ENCODE data around the gene SLC15A3. TPM values are rescaled to one million over a fixed set of nuclear protein-coding genes. Genes with fewer than 3 reads are reported as not detected.

The SLC15A3 gene
- total and polyA plus RNA-seq, 8 donors = 2.0 to 25.3 (median 6.1) TPM

DNA sequence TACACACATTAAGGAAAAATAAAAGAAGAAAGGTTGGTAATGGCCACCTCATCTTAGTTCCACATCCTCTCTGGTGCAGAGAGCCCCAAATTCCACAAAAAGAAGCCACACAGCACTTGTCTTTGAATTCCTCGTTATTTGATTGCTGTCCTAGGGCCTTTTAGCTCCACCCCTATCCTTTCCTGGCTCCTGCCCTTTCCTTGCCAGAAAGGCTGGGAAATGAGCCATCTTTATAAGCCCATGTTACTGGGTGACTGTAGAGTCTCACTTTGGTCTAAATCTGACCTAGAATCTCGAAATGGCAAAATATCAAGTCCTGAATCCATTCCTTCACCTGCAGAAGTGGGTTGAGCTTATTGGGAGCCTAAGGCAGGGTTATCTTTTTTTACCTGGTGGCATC, 32.0 kb downstream of the SLC15A3 start:
- H3K27ac ChIP-seq = no peak overlapping the region
- H3K9me3 ChIP-seq = no peaks in the 10 kb centered on the region
- no peak for TF ChIP-seq CTCF (IDR thresholded peaks at IDR 0.05)
- WGBS, 2 donors = 58 to 69% methylated on average over 2 of the region's 2 CpGs
- FAIRE-seq (no peak), ATAC-seq (no peak), DNase-seq (no peak)
- H3K4me1 ChIP-seq = peaks cover 3 to 11% (median 9%) of the 10 kb centered on the region in 3 donors
- no peak overlapping the region for H3K4me3 ChIP-seq
- peaks cover 0 to 26% (median 9%) of the 10 kb centered on the region in 3 donors for H3K36me3 ChIP-seq
- no peaks in the 10 kb centered on the region for H3K27me3 ChIP-seq
- intact Hi-C loops (cut with DNase I) = no loop called here

GRCh38 chr11:60919320-60919719, 32.7 kb downstream of the SLC15A3 start:
- WGBS, 2 donors = 94 to 95% methylated on average over 1 of the region's 1 CpG
- H3K9me3 ChIP-seq = no peaks in the 10 kb centered on the region
- no peak for ATAC-seq
- no peak for FAIRE-seq
- intact Hi-C loops (cut with DNase I) = no loop called here
- H3K36me3 ChIP-seq = peaks cover 0 to 26% (median 9%) of the 10 kb centered on the region in 3 donors
- no peaks in the 10 kb centered on the region for H3K27me3 ChIP-seq
- no peak overlapping the region for H3K27ac ChIP-seq
- no peak for TF ChIP-seq CTCF (IDR thresholded peaks at IDR 0.05)
- no peak overlapping the region for H3K4me3 ChIP-seq
- DNase-seq = no peak
- H3K4me1 ChIP-seq = peaks cover 0 to 9% (median 9%) of the 10 kb centered on the region in 3 donors

- TF ChIP-seq CTCF (IDR thresholded peaks at IDR 0.05) = no peak
- 67 to 72% methylated on average over 2 of the region's 2 CpGs for WGBS, 2 donors
These were observed 33.1 kb downstream of the SLC15A3 start for GRCh38 chr11:60918939-60919265.

DNA sequence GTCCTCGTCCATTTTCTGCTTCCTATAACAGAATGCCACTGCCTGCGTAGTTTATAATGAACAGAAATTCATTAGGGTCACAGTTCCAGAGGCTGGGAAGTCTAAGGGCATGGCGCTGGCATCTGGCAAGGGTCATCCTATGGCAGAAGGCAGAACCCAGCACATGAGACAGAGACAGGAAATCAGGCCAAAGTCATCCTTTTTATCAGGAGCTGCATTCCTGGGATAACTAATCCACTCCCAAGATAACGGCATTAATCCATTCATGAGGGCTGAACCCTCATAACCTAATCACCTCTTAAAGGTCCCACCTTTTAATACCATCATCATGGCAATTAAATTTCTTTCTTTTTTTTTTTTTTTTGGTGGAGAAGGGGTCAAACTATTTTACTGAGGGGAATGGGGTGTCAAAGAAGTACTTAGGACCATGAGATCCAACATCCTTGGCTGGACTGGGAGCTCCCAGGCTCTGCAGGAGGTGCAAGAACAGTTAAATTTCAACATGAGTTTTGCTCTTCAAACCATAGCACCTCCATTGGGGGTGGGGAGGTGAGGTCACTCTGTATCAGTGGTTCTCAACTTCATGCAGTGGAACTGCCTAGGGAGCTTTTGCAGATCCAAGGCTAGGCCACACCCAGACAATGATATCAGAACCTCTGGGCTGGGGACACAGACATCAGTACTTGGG, 33.6 kb downstream of the SLC15A3 start:
- H3K27me3 ChIP-seq = no peaks in the 10 kb centered on the region
- FAIRE-seq (no peak), DNase-seq (no peak), ATAC-seq (no peak)
- intact Hi-C loops (cut with DNase I) = no loop called here
- TF ChIP-seq CTCF (IDR thresholded peaks at IDR 0.05) = no peak
- no peak overlapping the region for H3K4me3 ChIP-seq
- no peaks in the 10 kb centered on the region for H3K9me3 ChIP-seq
- H3K36me3 ChIP-seq = peaks cover 0 to 26% (median 9%) of the 10 kb centered on the region in 3 donors
- WGBS, 2 donors = 87 to 91% methylated on average over 4 of the region's 4 CpGs
- peaks cover 0 to 9% (median 9%) of the 10 kb centered on the region in 3 donors for H3K4me1 ChIP-seq
- no peak overlapping the region for H3K27ac ChIP-seq

More at GRCh38 chr11:60918939-60919265, 33.1 kb downstream of the SLC15A3 start:
- no peak overlapping the region for H3K4me3 ChIP-seq
- no peaks in the 10 kb centered on the region for H3K27me3 ChIP-seq
- no peak for FAIRE-seq
- H3K36me3 ChIP-seq = peaks cover 0 to 26% (median 9%) of the 10 kb centered on the region in 3 donors
- intact Hi-C loops (cut with DNase I) = no loop called here
- ATAC-seq = no peak
- no peaks in the 10 kb centered on the region for H3K9me3 ChIP-seq
- no peak overlapping the region for H3K27ac ChIP-seq
- no peak for DNase-seq
- H3K4me1 ChIP-seq = peaks cover 0 to 9% (median 9%) of the 10 kb centered on the region in 3 donors

GRCh38 chr11:60917267-60917666, 34.7 kb downstream of the SLC15A3 start:
- peaks cover 0 to 22% (median 9%) of the 10 kb centered on the region in 3 donors for H3K36me3 ChIP-seq
- H3K27me3 ChIP-seq = no peaks in the 10 kb centered on the region
- intact Hi-C loops (cut with DNase I) = no loop called here
- FAIRE-seq (no peak), DNase-seq (no peak), ATAC-seq (no peak)
- no peak for TF ChIP-seq CTCF (IDR thresholded peaks at IDR 0.05)
- peaks cover 0 to 9% (median 9%) of the 10 kb centered on the region in 3 donors for H3K4me1 ChIP-seq
- no peaks in the 10 kb centered on the region for H3K9me3 ChIP-seq
- 93 to 100% methylated on average over 1 of the region's 1 CpG for WGBS, 2 donors
- H3K4me3 ChIP-seq = no peak overlapping the region
- no peak overlapping the region for H3K27ac ChIP-seq
